A549 (cell line): ENCODE results near the gene EP400. TPM values are rescaled to one million over a fixed set of nuclear protein-coding genes. Genes with fewer than 3 reads are reported as not detected.

Experiments
- ATAC-seq, 2 experiments: fragments of 200-7000 bp in 1 of 2; fragments of >200 bp in 1 of 2; cut with Nextera tagmentation in 1 of 2; cut with Tn5 transposase in 1 of 2; 3 replicates each; pipeline versions ENCODE4 v1.8.0 to v1.9.1; 2018 to 2020; ENCODE audit warnings: mild to moderate bottlenecking in 1 of 2, moderate library complexity in 1 of 2
- CTCF ChIA-PET: fragments of 300-600 bp; sonication (Branson Sonifier 250); formaldehyde crosslinking; extraction: SDS; loops from one replicate; lab custom pipeline; 2021; ENCODE audit warnings: antibody characterized with exemption, inconsistent platforms; lab: Yijun Ruan, JAX
- POLR2A ChIA-PET: fragments of 350-600 bp; formaldehyde crosslinking; extraction: SDS; loops from one replicate; lab custom pipeline; 2021; ENCODE audit warnings: antibody characterized with exemption, inconsistent platforms; lab: Yijun Ruan, JAX
- DNase-seq, 2 experiments: peaks; one replicate each; pipeline versions ENCODE4 v3.0.0 to v3.0.0-alpha.2; 2011 to 2016; ENCODE audit warnings: low read depth in 1 of 2, low spot score in 1 of 2
- FAIRE-seq: peaks from 2 replicates; lab custom pipeline; 2011; peaks lifted over from hg19 to GRCh38; lab: Jason Lieb, UNC
- H3K27ac ChIP-seq, 2 experiments: fragments of >200 bp; sonication (Bioruptor Twin); formaldehyde crosslinking; 3 replicates each; pipeline ENCODE4 v1.5.1; 2016 to 2017
- H3K4me1 ChIP-seq: fragments of >200 bp; sonication (Bioruptor Twin); formaldehyde crosslinking; 3 replicates; pipeline ENCODE4 v1.6.1; 2016
- H3K4me2 ChIP-seq: fragments of >200 bp; sonication (Bioruptor Twin); formaldehyde crosslinking; 3 replicates; pipeline ENCODE4 v1.6.1; 2016
- H3K4me3 ChIP-seq: fragments of >200 bp; sonication (Bioruptor Twin); formaldehyde crosslinking; 3 replicates; pipeline ENCODE4 v1.5.1; 2016
- H3K9me3 ChIP-seq: fragments of >200 bp; sonication (Bioruptor Twin); formaldehyde crosslinking; 3 replicates; pipeline ENCODE4 v1.6.1; 2016
- BHLHE40 ChIP-seq: IDR thresholded peaks from 2 replicates; pipeline ENCODE4 v1.6.1; 2012; ENCODE audit warnings: low read depth, low read length, inconsistent platforms
- CBX2 ChIP-seq: fragments of 200-600 bp; sonication (generic); IDR thresholded peaks from 2 replicates; pipeline ENCODE4 v1.6.1; 2016; ENCODE audit warnings: low read depth, mild to moderate bottlenecking, borderline replicate concordance
- CBX8 ChIP-seq: fragments of 200-600 bp; sonication (generic); IDR thresholded peaks from 2 replicates; pipeline ENCODE4 v1.6.1; 2016
- CHD2 ChIP-seq: fragments of 150-350 bp; IDR thresholded peaks from 2 replicates; pipeline ENCODE4 v1.6.1; 2014; ENCODE audit warnings: low read length; ENCODE audit not compliant: partially characterized antibody
- CHD4 ChIP-seq: fragments of 200-600 bp; sonication (generic); IDR thresholded peaks from 2 replicates; pipeline ENCODE4 v1.6.1; 2016; ENCODE audit warnings: antibody characterized with exemption, mild to moderate bottlenecking, borderline replicate concordance
- EHF ChIP-seq: fragments of 250-450 bp; sonication (Bioruptor Pico); IDR thresholded peaks from 2 replicates; pipeline ENCODE4 v1.5.0; 2020; ENCODE audit warnings: mild to moderate bottlenecking
- EHMT2 ChIP-seq: fragments of 200-600 bp; sonication (generic); IDR thresholded peaks from 2 replicates; pipeline ENCODE4 v1.6.1; 2016; ENCODE audit warnings: antibody characterized with exemption, low read depth, mild to moderate bottlenecking, moderate library complexity
- EP300 ChIP-seq, 2 experiments: fragments of >200 bp; sonication (Bioruptor Twin); formaldehyde crosslinking; IDR thresholded peaks; 2 replicates in 1 of 2; 3 replicates in 1 of 2; pipeline ENCODE4 v1.6.1; 2016 to 2017
- ESRRA ChIP-seq: fragments of 150-350 bp; IDR thresholded peaks from 2 replicates; pipeline ENCODE4 v1.6.1; 2014; ENCODE audit warnings: mild to moderate bottlenecking, low read length, borderline replicate concordance
- FOSL2 ChIP-seq, 2 experiments: fragments of 450-650 bp in 1 of 2; fragments of >200 bp in 1 of 2; sonication (Bioruptor Twin) in 1 of 2; formaldehyde crosslinking; IDR thresholded peaks; 2 replicates each; pipeline versions ENCODE4 v1.5.0 to v1.6.1; 2016 to 2020; ENCODE audit warnings: mild to moderate bottlenecking in 1 of 2, moderate library complexity in 1 of 2
- HEYL ChIP-seq: fragments of 250-450 bp; sonication (Bioruptor Pico); IDR thresholded peaks from 2 replicates; pipeline ENCODE4 v1.8.0; 2021; ENCODE audit warnings: mild to moderate bottlenecking, moderate library complexity
- HOXA7 ChIP-seq: fragments of 250-450 bp; sonication (Bioruptor Pico); IDR thresholded peaks from 2 replicates; pipeline ENCODE4 v1.5.0; 2020; ENCODE audit warnings: mild to moderate bottlenecking, moderate library complexity
- HOXB13 ChIP-seq: fragments of 250-450 bp; sonication (Bioruptor Pico); IDR thresholded peaks from 2 replicates; pipeline ENCODE4 v1.5.0; 2020; ENCODE audit warnings: low read depth, mild to moderate bottlenecking, moderate library complexity
- HOXB5 ChIP-seq: fragments of 250-450 bp; sonication (Bioruptor Pico); IDR thresholded peaks from 2 replicates; pipeline ENCODE4 v1.5.0; 2020; ENCODE audit warnings: mild to moderate bottlenecking, moderate library complexity
- JUNB ChIP-seq: fragments of >200 bp; sonication (Bioruptor Twin); formaldehyde crosslinking; IDR thresholded peaks from 2 replicates; pipeline ENCODE4 v1.6.1; 2016
- MAFK ChIP-seq: fragments of 450-650 bp; IDR thresholded peaks from 2 replicates; pipeline ENCODE4 v1.6.1; 2014; ENCODE audit not compliant: partially characterized antibody
- MAZ ChIP-seq: fragments of 150-350 bp; IDR thresholded peaks from 2 replicates; pipeline ENCODE4 v1.6.1; 2014; ENCODE audit warnings: antibody characterized with exemption, low read depth, low read length, borderline replicate concordance
- NPAS2 ChIP-seq: fragments of 250-450 bp; sonication (Bioruptor Pico); IDR thresholded peaks from 2 replicates; pipeline ENCODE4 v1.8.0; 2022; ENCODE audit warnings: mild to moderate bottlenecking, moderate library complexity, borderline replicate concordance
- POLR2AphosphoS2 ChIP-seq: conservative IDR thresholded peaks from 2 replicates; pipeline ENCODE4 v1.6.1; 2012; ENCODE audit warnings: low read length, improper control_type of control experiment, inconsistent platforms
- RARB ChIP-seq: fragments of 250-450 bp; sonication (Bioruptor Pico); IDR thresholded peaks from 2 replicates; pipeline ENCODE4 v1.8.0; 2021; ENCODE audit warnings: mild to moderate bottlenecking, moderate library complexity
- RCOR1 ChIP-seq: fragments of 150-350 bp; IDR thresholded peaks from 2 replicates; pipeline ENCODE4 v1.6.1; 2014; ENCODE audit warnings: antibody characterized with exemption, low read length, low read depth
- RFX5 ChIP-seq: fragments of 450-650 bp; IDR thresholded peaks from 2 replicates; pipeline ENCODE4 v1.7.1; 2014; ENCODE audit warnings: antibody characterized with exemption, mild to moderate bottlenecking, moderate library complexity
- SMC3 ChIP-seq: fragments of >200 bp; sonication (Bioruptor Twin); formaldehyde crosslinking; IDR thresholded peaks from 3 replicates; pipeline ENCODE4 v1.6.1; 2018; ENCODE audit warnings: inconsistent platforms
- SREBF2 ChIP-seq: fragments of 450-650 bp; IDR thresholded peaks from 2 replicates; pipeline ENCODE4 v1.6.1; 2014; ENCODE audit warnings: mild to moderate bottlenecking, moderate library complexity
- TP53 ChIP-seq: fragments of 250-450 bp; sonication (Bioruptor Pico); IDR thresholded peaks from 2 replicates; pipeline ENCODE4 v1.5.0; 2021; ENCODE audit warnings: mild to moderate bottlenecking, moderate library complexity
- ZC3H11A ChIP-seq: fragments of 450-650 bp; IDR thresholded peaks from 2 replicates; pipeline ENCODE4 v1.6.1; 2014; ENCODE audit warnings: antibody characterized with exemption, mild to moderate bottlenecking
- ZFP36 ChIP-seq: fragments of 450-650 bp; IDR thresholded peaks from 2 replicates; pipeline ENCODE4 v1.6.1; 2014; ENCODE audit warnings: borderline replicate concordance; ENCODE audit not compliant: partially characterized antibody
- ZNF302 ChIP-seq: fragments of 250-450 bp; sonication (Bioruptor Pico); IDR thresholded peaks from 2 replicates; pipeline ENCODE4 v1.9.0; 2021; ENCODE audit warnings: inconsistent platforms, mild to moderate bottlenecking, moderate library complexity
- ZSCAN20 ChIP-seq: fragments of 250-450 bp; sonication (Bioruptor Pico); IDR thresholded peaks from 2 replicates; pipeline ENCODE4 v1.8.0; 2022; ENCODE audit warnings: mild to moderate bottlenecking, moderate library complexity
- WGBS: methylation state at CpG from one replicate; pipeline ENCODE4 v1.1.6; 2017; ENCODE audit errors: missing lambda C conversion rate; 5-methylcytosine and 5-hydroxymethylcytosine counted together
- polyA plus RNA-seq, 4 experiments: library from polyadenylated mRNA; depleted of rRNA in 3 of 4; stranded (reverse); fragments of >200 nt; fragmentation: RNase III in 1 of 4; extraction: RNeasy Plus Mini Kit Qiagen cat#74134 plus additional on column Dnase treatment in 1 of 4; gene quantifications; 2 replicates in 3 of 4; 3 replicates in 1 of 4; pipeline ENCODE4 v1.2.3, GENCODE V29; 2011 to 2017
- TF ChIP-seq, protein P1 (sequence below): fragments of 450-650 bp; IDR thresholded peaks from 2 replicates; pipeline ENCODE4 v1.6.1; 2014; ENCODE audit warnings: antibody characterized with exemption
- TF ChIP-seq, protein P2 (sequence below): IDR thresholded peaks from 2 replicates; pipeline ENCODE4 v1.6.1; 2012; ENCODE audit warnings: low read depth, borderline replicate concordance
- TF ChIP-seq, protein P3 (sequence below): fragments of >200 bp; sonication (Bioruptor Twin); formaldehyde crosslinking; IDR thresholded peaks from 3 replicates; pipeline ENCODE4 v1.6.1; 2016

Gene EP400
- polyA plus RNA-seq, 2 of the 4 experiments (the other 2 are of a cell fraction): 9.7 to 15.2 TPM

DNA sequence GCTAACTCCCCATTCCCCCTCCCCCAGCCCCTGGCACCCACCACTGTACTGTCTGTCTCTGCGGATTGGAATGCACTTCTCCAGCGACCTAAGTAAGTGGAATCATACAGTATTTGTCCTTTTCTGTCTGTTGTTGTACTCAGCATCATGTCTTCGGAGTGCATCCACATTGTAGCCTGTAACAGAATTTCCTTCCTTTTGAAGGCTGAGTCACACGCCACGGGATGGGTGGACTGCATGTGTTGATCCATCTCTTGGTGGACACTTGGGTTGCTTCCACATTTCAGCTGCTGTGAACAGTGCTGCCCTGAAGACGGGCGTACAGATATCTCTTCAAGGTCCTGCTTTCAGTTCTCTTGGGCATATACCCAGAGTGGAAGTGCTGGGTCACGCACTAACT, 160.0 kb downstream of the EP400 start:
- Histone ChIP-seq H3K4me1 (no peaks in the 10 kb centered on the region), H3K27ac (no peak overlapping the region), H3K4me2 (no peak overlapping the region), H3K9me3 (no peaks in the 10 kb centered on the region), H3K4me3 (no peak overlapping the region)
- no peak for FAIRE-seq
- ChIA-PET CTCF (no interaction called here), POLR2A (no interaction called here)
- no peak for DNase-seq
- TF ChIP-seq, protein P1, sequence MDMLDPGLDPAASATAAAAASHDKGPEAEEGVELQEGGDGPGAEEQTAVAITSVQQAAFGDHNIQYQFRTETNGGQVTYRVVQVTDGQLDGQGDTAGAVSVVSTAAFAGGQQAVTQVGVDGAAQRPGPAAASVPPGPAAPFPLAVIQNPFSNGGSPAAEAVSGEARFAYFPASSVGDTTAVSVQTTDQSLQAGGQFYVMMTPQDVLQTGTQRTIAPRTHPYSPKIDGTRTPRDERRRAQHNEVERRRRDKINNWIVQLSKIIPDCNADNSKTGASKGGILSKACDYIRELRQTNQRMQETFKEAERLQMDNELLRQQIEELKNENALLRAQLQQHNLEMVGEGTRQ: no peak
- TF ChIP-seq HOXA7 (CRISPR knock-in tag) (no peak), JUNB (no peak), RFX5 (no peak), MAZ (no peak), HOXB5 (CRISPR knock-in tag) (no peak), ZC3H11A (no peak), SMC3 (no peak), ESRRA (no peak)
- no peak for ATAC-seq
- 89% methylated on average over 8 of the region's 8 CpGs for WGBS

DNA sequence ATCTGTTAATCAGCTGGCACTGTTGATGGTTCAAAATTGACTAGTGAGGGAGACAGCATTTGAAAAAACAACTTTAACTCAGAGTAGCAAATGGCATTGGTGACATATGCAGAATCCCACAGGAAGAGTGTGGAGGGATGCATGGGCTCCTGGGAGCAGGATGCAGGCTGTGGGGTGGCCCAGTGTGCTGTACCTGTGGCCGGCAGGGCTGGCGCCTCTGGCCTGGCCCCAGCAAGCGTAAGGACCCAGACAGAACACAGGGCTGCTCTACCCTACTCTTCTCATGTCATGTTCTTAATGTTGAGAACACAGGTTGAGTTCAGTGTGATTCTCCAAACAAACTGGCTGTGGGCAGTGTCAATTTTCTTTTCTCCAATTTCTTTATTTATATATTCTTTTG, 160.9 kb downstream of the EP400 start:
- ATAC-seq: no peak
- no peak overlapping the region for H3K4me2 ChIP-seq
- DNase-seq: no peak
- H3K27ac ChIP-seq: no peak overlapping the region
- FAIRE-seq: no peak
- WGBS: 59% methylated on average over 3 of the region's 3 CpGs
- POLR2A ChIA-PET: no interaction called here
- no peak for TF ChIP-seq RFX5
- TF ChIP-seq, protein P2, sequence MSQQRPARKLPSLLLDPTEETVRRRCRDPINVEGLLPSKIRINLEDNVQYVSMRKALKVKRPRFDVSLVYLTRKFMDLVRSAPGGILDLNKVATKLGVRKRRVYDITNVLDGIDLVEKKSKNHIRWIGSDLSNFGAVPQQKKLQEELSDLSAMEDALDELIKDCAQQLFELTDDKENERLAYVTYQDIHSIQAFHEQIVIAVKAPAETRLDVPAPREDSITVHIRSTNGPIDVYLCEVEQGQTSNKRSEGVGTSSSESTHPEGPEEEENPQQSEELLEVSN: no peak
- TF ChIP-seq NPAS2 (CRISPR knock-in tag): no peak
- no peak for TF ChIP-seq MAZ
- no peak for TF ChIP-seq ZNF302 (CRISPR knock-in tag)
- no peak for TF ChIP-seq CHD2
- no peak for TF ChIP-seq ZSCAN20 (CRISPR knock-in tag)
- TF ChIP-seq EHMT2: no peak
- TF ChIP-seq MAFK: no peak
- no peak for TF ChIP-seq CBX2
- no peak for TF ChIP-seq SREBF2
- no peak for TF ChIP-seq RCOR1
- TF ChIP-seq, protein P3, sequence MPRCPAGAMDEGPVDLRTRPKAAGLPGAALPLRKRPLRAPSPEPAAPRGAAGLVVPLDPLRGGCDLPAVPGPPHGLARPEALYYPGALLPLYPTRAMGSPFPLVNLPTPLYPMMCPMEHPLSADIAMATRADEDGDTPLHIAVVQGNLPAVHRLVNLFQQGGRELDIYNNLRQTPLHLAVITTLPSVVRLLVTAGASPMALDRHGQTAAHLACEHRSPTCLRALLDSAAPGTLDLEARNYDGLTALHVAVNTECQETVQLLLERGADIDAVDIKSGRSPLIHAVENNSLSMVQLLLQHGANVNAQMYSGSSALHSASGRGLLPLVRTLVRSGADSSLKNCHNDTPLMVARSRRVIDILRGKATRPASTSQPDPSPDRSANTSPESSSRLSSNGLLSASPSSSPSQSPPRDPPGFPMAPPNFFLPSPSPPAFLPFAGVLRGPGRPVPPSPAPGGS: no peak
- no peak for TF ChIP-seq RARB (CRISPR knock-in tag)
- no peak for TF ChIP-seq POLR2AphosphoS2
- no peak for TF ChIP-seq TP53 (CRISPR knock-in tag)
- no peak for TF ChIP-seq SMC3
- no peak overlapping the region for H3K4me3 ChIP-seq
- H3K4me1 ChIP-seq: no peaks in the 10 kb centered on the region
- no peaks in the 10 kb centered on the region for H3K9me3 ChIP-seq
- CTCF ChIA-PET: no interaction called here

DNA sequence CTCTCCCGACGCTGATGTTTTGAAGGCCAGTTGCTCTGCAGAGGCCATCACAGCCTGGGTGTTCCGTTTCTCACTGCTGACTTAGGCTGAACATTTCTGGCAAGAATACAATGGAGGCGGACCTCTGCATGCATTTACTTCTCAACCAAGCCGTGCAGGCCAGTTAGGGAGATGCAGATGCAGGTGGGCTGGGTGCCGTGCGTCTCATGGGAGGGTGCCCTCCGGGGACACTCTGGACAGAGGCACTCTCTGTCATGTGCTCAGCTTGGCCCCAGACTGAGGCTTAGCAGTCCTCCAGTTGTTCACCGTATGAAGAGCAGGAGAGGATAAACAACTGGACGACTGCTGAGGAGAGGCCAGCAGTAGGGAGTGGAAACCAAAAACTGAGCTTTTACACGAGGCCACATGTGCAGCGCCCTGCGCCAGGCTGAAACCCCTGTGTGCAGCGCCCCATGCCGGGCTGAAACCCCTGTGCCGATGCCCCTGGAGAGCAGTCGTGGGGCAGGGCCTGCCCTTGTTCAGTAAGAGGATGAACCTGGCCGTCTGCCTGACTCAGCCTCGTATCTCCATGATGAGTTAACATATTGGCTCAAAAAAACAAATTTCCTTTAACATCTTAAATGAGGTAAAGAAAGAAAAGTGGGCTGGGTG, 162.0 kb downstream of the EP400 start:
- ATAC-seq: no peak
- POLR2A ChIA-PET: no interaction called here
- FAIRE-seq: no peak

More for the DNA sequence above, 162.0 kb downstream of the EP400 start:
- no peak for TF ChIP-seq CBX8
- no peak for TF ChIP-seq CHD4
- TF ChIP-seq HOXB13 (CRISPR knock-in tag): no peak
- TF ChIP-seq EHMT2: no peak
- no peak for TF ChIP-seq MAFK
- no peak for TF ChIP-seq ZC3H11A
- no peak for TF ChIP-seq HEYL (CRISPR knock-in tag)
- no peak for TF ChIP-seq EHF (CRISPR knock-in tag)
- TF ChIP-seq FOSL2 (IDR thresholded peaks at IDR 0.05): no peak
- no peak for TF ChIP-seq FOSL2 (CRISPR knock-in tag; IDR thresholded peaks at IDR 0.05)
- TF ChIP-seq TP53 (CRISPR knock-in tag): no peak
- no peak for TF ChIP-seq ZFP36
- no peak for TF ChIP-seq BHLHE40
- no peak for TF ChIP-seq EP300 (IDR thresholded peaks at IDR 0.05)
- TF ChIP-seq, all 56 proteins: peak for 0
- CTCF ChIA-PET: no interaction called here
- Histone ChIP-seq H3K4me1 (no peaks in the 10 kb centered on the region), H3K27ac (no peak overlapping the region), H3K4me2 (no peak overlapping the region), H3K9me3 (no peaks in the 10 kb centered on the region), H3K4me3 (no peak overlapping the region)
- WGBS: 89% methylated on average over 18 of the region's 19 CpGs
- no peak for DNase-seq
